B cell (primary cell): ENCODE measurements around the gene MAPK7. TPM values are rescaled to one million over a fixed set of nuclear protein-coding genes. Genes with fewer than 3 reads are reported as not detected.

Source experiments
- ATAC-seq: fragments of 200-7000 bp; cut with Tn5 transposase; one replicate; pipeline ENCODE4 v1.10.0; 2021; ENCODE audit warnings: low read depth, mild to moderate bottlenecking, moderate number of reproducible peaks, moderate library complexity
- CTCF ChIA-PET: fragments of 350-600 bp; sonication (Branson Sonifier 250); formaldehyde crosslinking; loops from one replicate; lab custom pipeline; 2021; ENCODE audit warnings: antibody characterized with exemption, inconsistent platforms; lab: Charles Lee
- POLR2A ChIA-PET: fragments of 350-600 bp; sonication (Branson Sonifier 250); formaldehyde crosslinking; loops from one replicate; lab custom pipeline; 2021; ENCODE audit warnings: antibody characterized with exemption; lab: Charles Lee
- DNase-seq: peaks from one replicate; pipeline ENCODE4 v3.0.0; 2013
- H2AFZ ChIP-seq: 2 replicates; pipeline ENCODE4 v1.6.1; 2012; ENCODE audit warnings: mild to moderate bottlenecking, low read depth, low read length; ENCODE audit not compliant: insufficient read depth, poor library complexity, severe bottlenecking
- H3K27ac ChIP-seq, 2 donors: 1 replicate in 1 of 2; 2 replicates in 1 of 2; pipeline ENCODE4 v1.5.1; 2012 to 2013; ENCODE audit warnings: low read length in 2 of 2, mild to moderate bottlenecking in 2 of 2, moderate library complexity in 1 of 2
- H3K27me3 ChIP-seq, 4 experiments: fragments of 200-600 bp in 1 of 4; sonication (generic) in 1 of 4; replicated peaks in 1 of 4; 1 replicate in 2 of 4; 2 replicates in 2 of 4; pipeline versions ENCODE4 v1.6.1 to v1.7.0; 2013 to 2016; ENCODE audit warnings: low read length in 3 of 4, mild to moderate bottlenecking in 2 of 4, mixed read lengths in 1 of 4, moderate library complexity in 1 of 4; ENCODE audit not compliant: insufficient read depth in 4 of 4, control insufficient read depth in 3 of 4; ENCODE audit errors: control extremely low read depth in 1 of 4
- H3K36me3 ChIP-seq, 2 experiments: replicated peaks in 1 of 2; 1 replicate in 1 of 2; 2 replicates in 1 of 2; pipeline versions ENCODE4 v1.6.1 to v1.7.1; 2013; ENCODE audit warnings: low read length in 1 of 2; ENCODE audit not compliant: insufficient read depth in 2 of 2, control insufficient read depth in 1 of 2; ENCODE audit errors: control extremely low read depth in 1 of 2, extremely low read depth in 1 of 2
- H3K4me1 ChIP-seq, 2 donors: fragments of 200-600 bp in 1 of 2; sonication (generic) in 1 of 2; 1 replicate in 1 of 2; 2 replicates in 1 of 2; pipeline versions ENCODE4 v1.5.1 to v1.6.1; 2013 to 2017; ENCODE audit warnings: low read length in 2 of 2; ENCODE audit not compliant: control insufficient read depth in 2 of 2, insufficient read depth in 2 of 2
- H3K4me2 ChIP-seq: replicated peaks from 2 replicates; pipeline ENCODE3; 2012; ENCODE audit warnings: mild to moderate bottlenecking, low read depth, low read length; ENCODE audit not compliant: poor library complexity, severe bottlenecking
- H3K4me3 ChIP-seq, 5 experiments: fragments of 200-600 bp in 1 of 5; sonication (generic) in 1 of 5; 1 replicate in 3 of 5; 2 replicates in 2 of 5; pipeline versions ENCODE4 v1.5.1 to v1.7.0; 2011 to 2016; ENCODE audit warnings: low read length in 4 of 5, mild to moderate bottlenecking in 4 of 5, low read depth in 2 of 5, control low read depth in 1 of 5, moderate library complexity in 1 of 5; ENCODE audit not compliant: insufficient read depth in 1 of 5; ENCODE audit errors: control extremely low read depth in 1 of 5, extremely low read depth in 1 of 5
- H3K79me2 ChIP-seq: fragments of 200-600 bp; sonication (generic); one replicate; pipeline ENCODE4 v1.6.0; 2016; ENCODE audit warnings: low read length; ENCODE audit not compliant: control insufficient read depth, insufficient read depth
- H3K9ac ChIP-seq: fragments of 200-600 bp; sonication (generic); 2 replicates; pipeline ENCODE4 v1.6.1; 2017; ENCODE audit warnings: mild to moderate bottlenecking, low read length, moderate library complexity
- H3K9me3 ChIP-seq, 3 donors: one replicate each; pipeline versions ENCODE4 v1.6.1 to v1.7.1; 2013; ENCODE audit warnings: low read length in 2 of 3; ENCODE audit not compliant: control insufficient read depth in 2 of 3, insufficient read depth in 1 of 3; ENCODE audit errors: control extremely low read depth in 1 of 3
- H4K20me1 ChIP-seq: 2 replicates; pipeline ENCODE4 v1.6.0; 2012; ENCODE audit warnings: mild to moderate bottlenecking, low read length; ENCODE audit not compliant: insufficient read depth, control insufficient read depth, poor library complexity, severe bottlenecking
- H3K27ac Mint-ChIP-seq: one replicate; pipeline ENCODE4 v1.8.0; 2021; ENCODE audit warnings: mixed read lengths
- H3K27me3 Mint-ChIP-seq: one replicate; pipeline ENCODE4 v1.8.0; 2021; ENCODE audit warnings: mixed read lengths
- H3K4me1 Mint-ChIP-seq: one replicate; pipeline ENCODE4 v1.8.0; 2021; ENCODE audit warnings: mixed read lengths
- H3K4me3 Mint-ChIP-seq: one replicate; pipeline ENCODE4 v1.8.0; 2021; ENCODE audit warnings: mixed read lengths
- H3K9me3 Mint-ChIP-seq: one replicate; pipeline ENCODE4 v1.8.0; 2022; ENCODE audit warnings: mixed read lengths; ENCODE audit not compliant: insufficient read depth
- CTCF ChIP-seq: fragments of 200-600 bp; IDR thresholded peaks from one replicate; pipeline ENCODE4 v1.8.0; 2022; ENCODE audit warnings: antibody characterized with exemption, mild to moderate bottlenecking
- EZH2 ChIP-seq: IDR thresholded peaks from 2 replicates; pipeline ENCODE4 v1.6.1; 2012; ENCODE audit warnings: borderline replicate concordance, low read depth, mild to moderate bottlenecking, moderate library complexity, low read length; ENCODE audit not compliant: insufficient read depth, poor library complexity, severe bottlenecking
- WGBS: methylation state at CpG from one replicate; pipeline ENCODE4 v1.1.5; 2013; ENCODE audit warnings: missing lambda C conversion rate; ENCODE audit not compliant: insufficient coverage; 5-methylcytosine and 5-hydroxymethylcytosine counted together
- intact Hi-C: fragments of 100-400 bp; cut with micrococcal nuclease; formaldehyde crosslinking; loops from one replicate; pipeline ENCODE4 v1.10.0; 2022
- polyA plus RNA-seq: library from polyadenylated mRNA; depleted of rRNA; stranded (reverse); fragments of >200 nt; gene quantifications from 2 replicates; pipeline ENCODE4 v1.2.3, GENCODE V29; 2012
- total RNA-seq, 2 donors: library from RNA; stranded (reverse); fragments of 120-200 nt in 1 of 2; gene quantifications; 1 replicate in 1 of 2; 2 replicates in 1 of 2; pipeline versions ENCODE4 v1.2.3 to v1.2.4, GENCODE V29; 2013 to 2022

The MAPK7 gene
- total and polyA plus RNA-seq, 2 donors (not counting 1 experiment from before 2014, with no cell fraction given) = 30.0 to 34.0 TPM

- peaks cover 51% of the 10 kb centered on the region for H3K4me1 Mint-ChIP-seq
- H3K4me3 ChIP-seq = no peak overlapping the region
- H3K27me3 Mint-ChIP-seq = no peaks in the 10 kb centered on the region
- CTCF ChIA-PET = interaction anchor here (0.9 to 1.2 kb wide), 2 partner anchors 10 to 77 kb away, joined by 3 to 4 read pairs; partner anchors contain the start of gene MAPK7
- WGBS = 96% methylated on average over 4 of the region's 4 CpGs
- no peaks in the 10 kb centered on the region for H4K20me1 ChIP-seq
- peaks cover 0 to 4% (median 0%) of the 10 kb centered on the region in 3 donors for H3K9me3 ChIP-seq
- no peaks in the 10 kb centered on the region for H3K9me3 Mint-ChIP-seq
- DNase-seq (no peak), ATAC-seq (no peak)
- H3K27me3 ChIP-seq = no peaks in the 10 kb centered on the region
- intact Hi-C loops = no loop called here
- TF ChIP-seq EZH2 = no peak
- TF ChIP-seq CTCF = no peak
- H3K36me3 ChIP-seq = no peaks in the 10 kb centered on the region
- POLR2A ChIA-PET = no interaction called here
- H3K4me1 ChIP-seq = peaks cover 37 to 50% of the 10 kb centered on the region in 2 donors
- peak overlapping the region; percentile 68 for H3K27ac Mint-ChIP-seq
- H3K4me2 ChIP-seq = no peak overlapping the region
- no peak overlapping the region for H3K9ac ChIP-seq
- peaks cover 7% of the 10 kb centered on the region for H3K79me2 ChIP-seq
- H3K27ac ChIP-seq = no peak overlapping the region
- no peak overlapping the region for H2AFZ ChIP-seq
- no peak overlapping the region for H3K4me3 Mint-ChIP-seq
Observed at GRCh38 chr17:19368229-19368628, 10.1 kb upstream of the MAPK7 start.

GRCh38 chr17:19369107-19369778, 9.1 kb upstream of the MAPK7 start:
- ChIA-PET CTCF (interaction anchor here (0.8 to 1.3 kb wide), 6 partner anchors 9 to 78 kb away, joined by 3 to 4 read pairs (median 3); partner anchors contain the start of gene MAPK7), POLR2A (interaction anchor here (1.9 kb wide), 1 partner anchor 9 kb away, joined by 5 read pairs; the partner anchor contains the start of gene MAPK7)
- Histone ChIP-seq H2AFZ (no peak overlapping the region), H3K9me3 (peaks cover 0 to 4% (median 0%) of the 10 kb centered on the region in 3 donors), H3K36me3 (no peaks in the 10 kb centered on the region), H3K4me2 (peak overlapping the region; percentile 70), H3K27me3 (no peaks in the 10 kb centered on the region), H3K4me3 (no peak overlapping the region), H4K20me1 (no peaks in the 10 kb centered on the region), H3K79me2 (peaks cover 13% of the 10 kb centered on the region), H3K9ac (peak overlapping the region; percentile 44), H3K4me1 (peaks cover 37 to 53% of the 10 kb centered on the region in 2 donors), H3K27ac (peak overlapping the region; percentile 29 to 68)
- H3K4me1 Mint-ChIP-seq = peaks cover 53% of the 10 kb centered on the region
- peak overlapping the region; percentile 87 for H3K4me3 Mint-ChIP-seq
- H3K9me3 Mint-ChIP-seq = no peaks in the 10 kb centered on the region
- H3K27ac Mint-ChIP-seq = peak overlapping the region; percentile 94
- DNase-seq (no peak), ATAC-seq (no peak)
- intact Hi-C loops = no loop called here
- TF ChIP-seq CTCF (no peak), EZH2 (no peak)
- 94% methylated on average over 8 of the region's 16 CpGs for WGBS
- H3K27me3 Mint-ChIP-seq = no peaks in the 10 kb centered on the region
